ENCODE measurements around the gene GALNT10. TPM values are rescaled to one million over a fixed set of nuclear protein-coding genes. Genes with fewer than 3 reads are reported as not detected.

GALNT10 gene
- total and polyA plus RNA-seq, 10 of the 15 experiments (the other 5 are each of a cell fraction or from before 2014, with no cell fraction given) = 3.9 to 35.4 (median 15.5) TPM

DNA sequence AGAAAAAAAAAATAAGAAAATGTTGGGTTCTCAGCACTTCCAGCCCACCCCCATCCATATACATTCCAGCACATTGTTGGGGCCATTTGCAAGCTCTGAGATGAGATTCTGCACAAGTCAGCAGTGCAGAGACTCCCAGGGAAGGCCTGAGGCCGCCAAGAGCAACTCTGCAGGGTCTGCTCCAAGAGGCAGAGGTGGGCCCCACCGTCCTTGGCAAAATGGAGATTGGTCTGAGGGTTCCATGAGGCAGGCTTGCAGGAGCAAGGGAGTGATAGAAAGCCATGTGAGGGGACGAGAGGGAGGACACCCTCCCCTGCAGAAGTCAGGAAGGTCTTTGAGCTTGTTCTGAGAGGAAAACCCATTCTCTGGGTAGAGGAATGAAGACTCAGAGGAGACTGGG lies 203.3 kb downstream of the GALNT10 start:
- H4K20me1 ChIP-seq (ENCODE audit: control insufficient read depth, insufficient read depth) = no peaks in the 10 kb centered on the region
- H3K36me3 ChIP-seq (ENCODE audit: control insufficient read depth in 2 of 2, insufficient read depth in 2 of 2, low read length in 1 of 2) = peaks cover 2 to 9% of the 10 kb centered on the region in 2 experiments
- H3K4me1 ChIP-seq (ENCODE audit: control insufficient read depth, insufficient read depth, low read length) = peaks cover 7% of the 10 kb centered on the region
- POLR2A ChIA-PET = interaction anchor here (0.6 kb wide), 1 partner anchor 14 kb away, joined by 3 read pairs; no protein-coding TSS in a partner anchor
- H3K4me3 ChIP-seq = no peak overlapping the region
- H3K9me3 ChIP-seq (replicated peaks; ENCODE audit: control insufficient read depth, insufficient read depth, low read length) = no peaks in the 10 kb centered on the region
- no peaks in the 10 kb centered on the region for H3K79me2 ChIP-seq (ENCODE audit: control insufficient read depth, insufficient read depth, low read length)
- no peak overlapping the region for H2AFZ ChIP-seq (ENCODE audit: control insufficient read depth, low read depth, low read length)
- H3K27me3 ChIP-seq (replicated peaks in 1 of 2; ENCODE audit: control insufficient read depth in 2 of 2, insufficient read depth in 2 of 2, low read length in 1 of 2) = no peaks in the 10 kb centered on the region
- SMC1A ChIA-PET (ENCODE audit: uncharacterized antibody, unreplicated experiment) = interaction anchor here (0.8 kb wide), 1 partner anchor 11 kb away, joined by 3 read pairs; no protein-coding TSS in a partner anchor
- in situ Hi-C loops (cut with MboI) (no loop called here), intact Hi-C loops (cut with micrococcal nuclease; ENCODE audit: unreplicated experiment) (no loop called here)
- no peak for ATAC-seq
- no TSS peak for BruUV-seq (replicated peaks)
- WGBS (ENCODE audit: insufficient coverage, insufficient replicate concordance, low lambda C conversion rate, missing lambda C conversion rate) = 97% methylated on average over 3 of the region's 3 CpGs
- H3K9ac ChIP-seq (ENCODE audit: control insufficient read depth, insufficient read depth, low read length) = no peak overlapping the region
- CTCF ChIA-PET = interaction anchor here (0.5 to 1.6 kb wide), 3 partner anchors 11 to 213 kb away, joined by 4 to 6 read pairs (median 4); no protein-coding TSS in a partner anchor
- no peak overlapping the region for H3K27ac ChIP-seq (ENCODE audit: control insufficient read depth, insufficient read depth)
- no peak for DNase-seq (ENCODE audit: low read depth, low spot score)
- RAD21 ChIA-PET (ENCODE audit: unreplicated experiment) = interaction anchor here (1.0 kb wide), 1 partner anchor 9 kb away, joined by 3 read pairs; no protein-coding TSS in a partner anchor
- no peak overlapping the region for H3K4me2 ChIP-seq (ENCODE audit: control insufficient read depth, insufficient read depth)
- no peak for FAIRE-seq
- TF ChIP-seq, protein P1, sequence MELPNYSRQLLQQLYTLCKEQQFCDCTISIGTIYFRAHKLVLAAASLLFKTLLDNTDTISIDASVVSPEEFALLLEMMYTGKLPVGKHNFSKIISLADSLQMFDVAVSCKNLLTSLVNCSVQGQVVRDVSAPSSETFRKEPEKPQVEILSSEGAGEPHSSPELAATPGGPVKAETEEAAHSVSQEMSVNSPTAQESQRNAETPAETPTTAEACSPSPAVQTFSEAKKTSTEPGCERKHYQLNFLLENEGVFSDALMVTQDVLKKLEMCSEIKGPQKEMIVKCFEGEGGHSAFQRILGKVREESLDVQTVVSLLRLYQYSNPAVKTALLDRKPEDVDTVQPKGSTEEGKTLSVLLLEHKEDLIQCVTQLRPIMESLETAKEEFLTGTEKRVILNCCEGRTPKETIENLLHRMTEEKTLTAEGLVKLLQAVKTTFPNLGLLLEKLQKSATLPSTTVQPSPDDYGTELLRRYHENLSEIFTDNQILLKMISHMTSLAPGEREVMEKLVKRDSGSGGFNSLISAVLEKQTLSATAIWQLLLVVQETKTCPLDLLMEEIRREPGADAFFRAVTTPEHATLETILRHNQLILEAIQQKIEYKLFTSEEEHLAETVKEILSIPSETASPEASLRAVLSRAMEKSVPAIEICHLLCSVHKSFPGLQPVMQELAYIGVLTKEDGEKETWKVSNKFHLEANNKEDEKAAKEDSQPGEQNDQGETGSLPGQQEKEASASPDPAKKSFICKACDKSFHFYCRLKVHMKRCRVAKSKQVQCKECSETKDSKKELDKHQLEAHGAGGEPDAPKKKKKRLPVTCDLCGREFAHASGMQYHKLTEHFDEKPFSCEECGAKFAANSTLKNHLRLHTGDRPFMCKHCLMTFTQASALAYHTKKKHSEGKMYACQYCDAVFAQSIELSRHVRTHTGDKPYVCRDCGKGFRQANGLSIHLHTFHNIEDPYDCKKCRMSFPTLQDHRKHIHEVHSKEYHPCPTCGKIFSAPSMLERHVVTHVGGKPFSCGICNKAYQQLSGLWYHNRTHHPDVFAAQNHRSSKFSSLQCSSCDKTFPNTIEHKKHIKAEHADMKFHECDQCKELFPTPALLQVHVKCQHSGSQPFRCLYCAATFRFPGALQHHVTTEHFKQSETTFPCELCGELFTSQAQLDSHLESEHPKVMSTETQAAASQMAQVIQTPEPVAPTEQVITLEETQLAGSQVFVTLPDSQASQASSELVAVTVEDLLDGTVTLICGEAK (IDR thresholded peaks at IDR 0.05; ENCODE audit: borderline replicate concordance) = no peak
- TF ChIP-seq ZSCAN29 (IDR thresholded peaks at IDR 0.05) (no peak), SP1 (IDR thresholded peaks at IDR 0.05; ENCODE audit: low read depth, low read length) (no peak), POLR2AphosphoS5 (IDR thresholded peaks at IDR 0.05; ENCODE audit: low read length) (no peak), ZNF24 (IDR thresholded peaks at IDR 0.05) (no peak), ASH2L (IDR thresholded peaks at IDR 0.05; ENCODE audit: borderline replicate concordance, low read depth) (no peak), FOS (IDR thresholded peaks at IDR 0.05; ENCODE audit: borderline replicate concordance, extremely low read depth, insufficient read length) (no peak), SMAD1 (IDR thresholded peaks at IDR 0.05; ENCODE audit: low read depth, partially characterized antibody) (no peak), EGR1 (IDR thresholded peaks at IDR 0.05; ENCODE audit: borderline replicate concordance in 1 of 2, low read depth in 2 of 2, low read length in 2 of 2) (no peak), POLR2A (IDR thresholded peaks at IDR 0.05; ENCODE audit: low read depth, low read length) (no peak), BHLHE40 (IDR thresholded peaks at IDR 0.05; ENCODE audit: borderline replicate concordance in 1 of 2, low read depth in 2 of 2, low read length in 1 of 2) (no peak), TAF1 (IDR thresholded peaks at IDR 0.05; ENCODE audit: borderline replicate concordance, low read depth, low read length) (no peak)
- TF ChIP-seq, protein P2, sequence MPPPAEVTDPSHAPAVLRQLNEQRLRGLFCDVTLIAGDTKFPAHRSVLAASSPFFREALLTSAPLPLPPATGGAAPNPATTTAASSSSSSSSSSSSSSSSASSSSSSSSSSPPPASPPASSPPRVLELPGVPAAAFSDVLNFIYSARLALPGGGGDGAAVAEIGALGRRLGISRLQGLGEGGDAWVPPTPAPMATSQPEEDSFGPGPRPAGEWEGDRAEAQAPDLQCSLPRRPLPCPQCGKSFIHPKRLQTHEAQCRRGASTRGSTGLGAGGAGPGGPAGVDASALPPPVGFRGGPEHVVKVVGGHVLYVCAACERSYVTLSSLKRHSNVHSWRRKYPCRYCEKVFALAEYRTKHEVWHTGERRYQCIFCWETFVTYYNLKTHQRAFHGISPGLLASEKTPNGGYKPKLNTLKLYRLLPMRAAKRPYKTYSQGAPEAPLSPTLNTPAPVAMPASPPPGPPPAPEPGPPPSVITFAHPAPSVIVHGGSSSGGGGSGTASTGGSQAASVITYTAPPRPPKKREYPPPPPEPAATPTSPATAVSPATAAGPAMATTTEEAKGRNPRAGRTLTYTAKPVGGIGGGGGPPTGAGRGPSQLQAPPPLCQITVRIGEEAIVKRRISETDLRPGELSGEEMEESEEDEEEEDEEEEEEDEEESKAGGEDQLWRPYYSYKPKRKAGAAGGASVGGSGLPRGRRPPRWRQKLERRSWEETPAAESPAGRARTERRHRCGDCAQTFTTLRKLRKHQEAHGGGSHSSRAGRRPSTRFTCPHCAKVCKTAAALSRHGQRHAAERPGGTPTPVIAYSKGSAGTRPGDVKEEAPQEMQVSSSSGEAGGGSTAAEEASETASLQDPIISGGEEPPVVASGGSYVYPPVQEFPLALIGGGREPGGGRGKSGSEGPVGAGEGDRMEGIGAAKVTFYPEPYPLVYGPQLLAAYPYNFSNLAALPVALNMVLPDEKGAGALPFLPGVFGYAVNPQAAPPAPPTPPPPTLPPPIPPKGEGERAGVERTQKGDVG (CRISPR knock-in tag; IDR thresholded peaks at IDR 0.05) = no peak
- TF ChIP-seq, protein P3, sequence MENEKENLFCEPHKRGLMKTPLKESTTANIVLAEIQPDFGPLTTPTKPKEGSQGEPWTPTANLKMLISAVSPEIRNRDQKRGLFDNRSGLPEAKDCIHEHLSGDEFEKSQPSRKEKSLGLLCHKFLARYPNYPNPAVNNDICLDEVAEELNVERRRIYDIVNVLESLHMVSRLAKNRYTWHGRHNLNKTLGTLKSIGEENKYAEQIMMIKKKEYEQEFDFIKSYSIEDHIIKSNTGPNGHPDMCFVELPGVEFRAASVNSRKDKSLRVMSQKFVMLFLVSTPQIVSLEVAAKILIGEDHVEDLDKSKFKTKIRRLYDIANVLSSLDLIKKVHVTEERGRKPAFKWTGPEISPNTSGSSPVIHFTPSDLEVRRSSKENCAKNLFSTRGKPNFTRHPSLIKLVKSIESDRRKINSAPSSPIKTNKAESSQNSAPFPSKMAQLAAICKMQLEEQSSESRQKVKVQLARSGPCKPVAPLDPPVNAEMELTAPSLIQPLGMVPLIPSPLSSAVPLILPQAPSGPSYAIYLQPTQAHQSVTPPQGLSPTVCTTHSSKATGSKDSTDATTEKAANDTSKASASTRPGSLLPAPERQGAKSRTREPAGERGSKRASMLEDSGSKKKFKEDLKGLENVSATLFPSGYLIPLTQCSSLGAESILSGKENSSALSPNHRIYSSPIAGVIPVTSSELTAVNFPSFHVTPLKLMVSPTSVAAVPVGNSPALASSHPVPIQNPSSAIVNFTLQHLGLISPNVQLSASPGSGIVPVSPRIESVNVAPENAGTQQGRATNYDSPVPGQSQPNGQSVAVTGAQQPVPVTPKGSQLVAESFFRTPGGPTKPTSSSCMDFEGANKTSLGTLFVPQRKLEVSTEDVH (IDR thresholded peaks at IDR 0.05; ENCODE audit: low read depth, partially characterized antibody) = no peak
